Measurements from ENCODE around the gene GPANK1. TPM values are rescaled to one million over a fixed set of nuclear protein-coding genes. Genes with fewer than 3 reads are reported as not detected.
A peak's percentile ranks its signal among the peaks of the same experiment; 100 is the strongest.

The GPANK1 gene
- 10 to 100 TPM in 1 of 6 experiments, 1 to 10 TPM in 5; 6.4 to 10.0 (median 8.0) TPM for total RNA-seq
- long read RNA-seq, partial matches to known transcripts: 5 of 6 reads
- long read RNA-seq, other reads (novel, unspliced or antisense): 1 of 6 reads

DNA sequence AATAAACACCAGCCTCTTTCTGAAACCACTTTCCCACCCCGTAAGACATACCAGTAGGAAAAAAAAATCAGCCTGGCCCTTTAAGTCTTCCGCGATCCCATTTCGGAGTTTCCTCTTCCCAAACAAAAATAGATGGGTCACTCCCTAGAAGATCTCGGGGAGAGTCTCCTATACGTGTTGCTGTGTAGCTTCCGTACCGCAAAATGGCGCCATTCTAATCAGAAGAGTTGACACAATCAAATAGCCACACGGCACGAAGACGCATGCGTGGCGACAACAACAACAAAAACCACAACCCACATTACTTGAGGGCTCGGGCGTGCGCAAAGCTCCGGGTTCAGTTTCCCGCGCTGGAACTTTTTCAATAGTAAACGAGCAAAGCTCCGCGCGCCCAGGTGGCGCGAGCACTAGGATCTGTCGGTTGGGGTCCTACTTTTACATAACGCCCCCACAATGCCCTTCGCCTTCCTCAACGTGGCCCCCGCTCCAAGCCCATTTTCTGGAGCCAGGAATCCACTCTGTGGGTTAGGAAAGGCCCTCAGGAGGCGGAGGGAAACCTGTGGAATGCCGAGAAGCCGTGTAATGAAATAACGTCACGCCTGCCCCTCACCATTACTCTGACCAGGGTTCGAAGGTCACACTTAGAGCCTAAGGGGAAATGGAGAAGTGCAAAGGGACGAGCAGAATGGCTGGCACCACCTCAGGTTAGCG is at the start of gene GPANK1:
TSS of gene GPANK1 (minus strand) at position 208 of the 711 bp plus-strand sequence. CDS start 519 bp downstream, outside the sequence.
- intact Hi-C loops (cut with DNase I): no loop called here
- DNase-seq (peak; percentile 88 to 93 (median 93)), ATAC-seq (peak; percentile 64 to 72 (median 68))
- Histone ChIP-seq H3K36me3 (peaks cover 10 to 31% (median 21%) of the 10 kb centered on the region in 4 donors), H3K4me3 (peak within 1 kb of the TSS; percentile 70 to 93 (median 87)), H3K27me3 (no peaks in the 10 kb centered on the region), H3K4me1 (peaks cover 1 to 18% (median 8%) of the 10 kb centered on the region in 4 donors), H3K9me3 (no peaks in the 10 kb centered on the region), H3K27ac (peak within 1 kb of the TSS; percentile 83 to 90 (median 86))
- WGBS (ENCODE audit: insufficient coverage, low coverage, low lambda C conversion rate, missing lambda C conversion rate): under 1% methylated on average over 24 of the region's 39 CpGs
- peak; percentile 54 for TF ChIP-seq POLR2A (IDR thresholded peaks at IDR 0.05)
- TF ChIP-seq, protein P1, sequence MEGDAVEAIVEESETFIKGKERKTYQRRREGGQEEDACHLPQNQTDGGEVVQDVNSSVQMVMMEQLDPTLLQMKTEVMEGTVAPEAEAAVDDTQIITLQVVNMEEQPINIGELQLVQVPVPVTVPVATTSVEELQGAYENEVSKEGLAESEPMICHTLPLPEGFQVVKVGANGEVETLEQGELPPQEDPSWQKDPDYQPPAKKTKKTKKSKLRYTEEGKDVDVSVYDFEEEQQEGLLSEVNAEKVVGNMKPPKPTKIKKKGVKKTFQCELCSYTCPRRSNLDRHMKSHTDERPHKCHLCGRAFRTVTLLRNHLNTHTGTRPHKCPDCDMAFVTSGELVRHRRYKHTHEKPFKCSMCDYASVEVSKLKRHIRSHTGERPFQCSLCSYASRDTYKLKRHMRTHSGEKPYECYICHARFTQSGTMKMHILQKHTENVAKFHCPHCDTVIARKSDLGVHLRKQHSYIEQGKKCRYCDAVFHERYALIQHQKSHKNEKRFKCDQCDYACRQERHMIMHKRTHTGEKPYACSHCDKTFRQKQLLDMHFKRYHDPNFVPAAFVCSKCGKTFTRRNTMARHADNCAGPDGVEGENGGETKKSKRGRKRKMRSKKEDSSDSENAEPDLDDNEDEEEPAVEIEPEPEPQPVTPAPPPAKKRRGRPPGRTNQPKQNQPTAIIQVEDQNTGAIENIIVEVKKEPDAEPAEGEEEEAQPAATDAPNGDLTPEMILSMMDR (IDR thresholded peaks at IDR 0.05): no peak

DNA sequence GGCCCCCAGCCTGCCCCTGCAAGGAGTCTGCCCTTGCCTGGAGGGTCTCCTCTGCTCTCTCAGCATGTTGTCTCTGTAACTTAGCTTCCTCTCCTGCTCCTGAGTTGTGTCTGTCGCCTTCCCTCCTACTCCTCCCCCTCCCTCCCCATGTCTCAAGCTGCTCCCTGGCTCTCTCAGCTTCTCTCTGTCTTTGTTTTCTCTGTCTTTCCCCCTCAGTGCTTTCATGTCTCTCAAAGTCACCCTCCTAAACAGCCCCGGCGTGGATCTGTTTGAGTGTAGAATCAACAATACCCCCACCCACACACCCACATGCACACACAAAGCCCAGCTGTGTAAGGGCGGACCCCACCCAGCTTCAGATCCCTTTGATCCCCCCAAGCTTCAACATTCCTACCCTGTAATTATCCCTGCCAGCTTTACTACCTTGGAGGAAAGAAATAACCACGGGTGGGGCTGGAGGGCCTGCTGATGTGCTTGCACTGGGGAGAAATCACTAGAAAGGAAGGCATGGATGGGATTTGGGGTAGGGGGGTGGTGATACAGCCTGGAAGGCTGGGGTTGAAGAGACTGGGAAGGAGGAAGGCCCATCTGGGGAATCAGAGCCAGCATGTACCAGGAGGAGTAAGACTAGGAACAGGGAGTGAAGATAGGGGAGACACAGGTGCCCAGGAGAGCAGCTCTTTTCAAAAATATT is 49.3 kb upstream of the GPANK1 start:
- Histone ChIP-seq H3K36me3 (no peaks in the 10 kb centered on the region), H3K27ac (no peak overlapping the region), H3K4me1 (no peaks in the 10 kb centered on the region), H3K4me3 (no peak overlapping the region), H3K27me3 (no peaks in the 10 kb centered on the region), H3K9me3 (no peaks in the 10 kb centered on the region)
- TF ChIP-seq, protein P1 (IDR thresholded peaks at IDR 0.05): no peak
- no peak for TF ChIP-seq POLR2A (IDR thresholded peaks at IDR 0.05)
- WGBS (ENCODE audit: insufficient coverage, low coverage, low lambda C conversion rate, missing lambda C conversion rate): 70% methylated on average over 4 of the region's 5 CpGs
- no peak for DNase-seq
- intact Hi-C loops (cut with DNase I): loop anchor here in 1 of 2 donors (10.0 kb wide), 1 partner anchor 51 kb away; the partner anchor contains the start of gene SAPCD1
- no peak for ATAC-seq

DNA sequence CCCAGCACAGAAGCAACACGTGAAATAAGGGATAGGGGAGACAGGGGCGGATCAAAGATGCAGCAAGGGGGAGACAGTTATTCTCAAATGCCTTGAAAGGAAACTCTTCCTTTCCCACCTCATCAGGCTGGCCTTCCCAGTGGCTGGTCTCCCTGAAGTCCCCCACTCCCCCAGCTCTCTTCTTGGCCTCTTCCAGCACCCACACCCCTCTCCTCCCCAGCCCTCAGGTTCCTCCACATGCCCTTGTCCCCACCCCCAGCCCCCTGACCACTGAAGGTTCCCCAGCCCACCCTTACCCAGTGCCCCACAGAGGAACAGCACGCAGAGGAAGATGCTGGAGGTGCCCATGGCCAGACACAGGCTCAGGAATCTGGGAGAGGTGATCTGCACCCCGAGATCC is 48.7 kb upstream of the GPANK1 start:
- no peak for DNase-seq
- no peaks in the 10 kb centered on the region for H3K4me1 ChIP-seq
- no peaks in the 10 kb centered on the region for H3K36me3 ChIP-seq
- TF ChIP-seq, protein P1 (IDR thresholded peaks at IDR 0.05): no peak
- TF ChIP-seq POLR2A (IDR thresholded peaks at IDR 0.05): no peak
- WGBS (ENCODE audit: insufficient coverage, low coverage, low lambda C conversion rate, missing lambda C conversion rate): 70% methylated on average over 3 of the region's 4 CpGs
- H3K9me3 ChIP-seq: no peaks in the 10 kb centered on the region
- no peak for ATAC-seq
- no peaks in the 10 kb centered on the region for H3K27me3 ChIP-seq
- intact Hi-C loops (cut with DNase I): loop anchor here in 1 of 2 donors (10.0 kb wide), 1 partner anchor 51 kb away; the partner anchor contains the start of gene SAPCD1
- no peak overlapping the region for H3K4me3 ChIP-seq
- no peak overlapping the region for H3K27ac ChIP-seq

GRCh38 chr6:31712296-31712695 is 47.5 kb upstream of the GPANK1 start:
- WGBS (ENCODE audit: insufficient coverage, low coverage, low lambda C conversion rate, missing lambda C conversion rate): 89% methylated on average over 3 of the region's 8 CpGs
- H3K4me3 ChIP-seq: no peak overlapping the region
- DNase-seq (no peak), ATAC-seq (peak; percentile 55 to 75 (median 65))
- H3K27me3 ChIP-seq: no peaks in the 10 kb centered on the region
- no peak overlapping the region for H3K27ac ChIP-seq
- no peaks in the 10 kb centered on the region for H3K9me3 ChIP-seq
- intact Hi-C loops (cut with DNase I): loop anchor here in 1 of 2 donors (10.0 kb wide), 1 partner anchor 53 kb away; the partner anchor contains the start of gene SAPCD1
- TF ChIP-seq, protein P1 (IDR thresholded peaks at IDR 0.05): peak in 3 of 4 donors; percentile 8 to 28 (median 27)
- TF ChIP-seq POLR2A (IDR thresholded peaks at IDR 0.05): no peak
- no peaks in the 10 kb centered on the region for H3K36me3 ChIP-seq
- no peaks in the 10 kb centered on the region for H3K4me1 ChIP-seq
